Endodermal cell (in vitro differentiated cells): ENCODE data around the gene FOXD1. TPM values are rescaled to one million over a fixed set of nuclear protein-coding genes. Genes with fewer than 3 reads are reported as not detected.
"Not testable (repeated sequence)": the region's sequence is repeated elsewhere in the genome, so short reads cannot be mapped to it uniquely, and the experiment has no call there.

ENCODE experiments used
- DNase-seq: peaks from one replicate; pipeline ENCODE4 v3.0.0-alpha.2; 2017
- H3K27ac ChIP-seq: 2 replicates; pipeline ENCODE4 v1.5.1; 2013; ENCODE audit warnings: mild to moderate bottlenecking, low read depth, low read length, moderate library complexity
- H3K27me3 ChIP-seq: 2 replicates; pipeline ENCODE4 v1.6.1; 2013; ENCODE audit warnings: mild to moderate bottlenecking, low read length, moderate library complexity; ENCODE audit not compliant: insufficient read depth, control insufficient read depth, poor library complexity, severe bottlenecking
- H3K36me3 ChIP-seq: 2 replicates; pipeline ENCODE4 v1.7.0; 2013; ENCODE audit warnings: mild to moderate bottlenecking, low read length, moderate library complexity; ENCODE audit not compliant: control insufficient read depth, insufficient read depth
- H3K4me1 ChIP-seq: one replicate; pipeline ENCODE4 v1.7.0; 2013; ENCODE audit warnings: low read length; ENCODE audit not compliant: control insufficient read depth, insufficient read depth
- H3K4me3 ChIP-seq: 2 replicates; pipeline ENCODE4 v1.5.1; 2013; ENCODE audit warnings: mild to moderate bottlenecking, low read length, moderate library complexity
- H3K9ac ChIP-seq: 2 replicates; pipeline ENCODE4 v1.6.1; 2013; ENCODE audit warnings: mild to moderate bottlenecking, low read length, moderate library complexity; ENCODE audit not compliant: poor library complexity, severe bottlenecking; ENCODE audit errors: extremely low read depth
- H3K9me3 ChIP-seq: 2 replicates; pipeline ENCODE4 v1.6.1; 2013; ENCODE audit warnings: mild to moderate bottlenecking, low read length, moderate library complexity; ENCODE audit not compliant: control insufficient read depth
- H3K27ac Mint-ChIP-seq: 2 replicates; pipeline ENCODE4 v1.8.0; 2020; ENCODE audit warnings: mixed read lengths
- H3K27me3 Mint-ChIP-seq: 2 replicates; pipeline ENCODE4 v1.8.0; 2021; ENCODE audit warnings: mild to moderate bottlenecking, mixed read lengths; ENCODE audit not compliant: insufficient read depth
- H3K36me3 Mint-ChIP-seq: 2 replicates; pipeline ENCODE4 v1.8.0; 2020; ENCODE audit warnings: low read depth, mixed read lengths
- H3K4me1 Mint-ChIP-seq: 2 replicates; pipeline ENCODE4 v1.8.0; 2020; ENCODE audit warnings: mixed read lengths
- H3K4me3 Mint-ChIP-seq: 2 replicates; pipeline ENCODE4 v1.8.0; 2020; ENCODE audit warnings: mild to moderate bottlenecking, moderate library complexity, mixed read lengths
- H3K9me3 Mint-ChIP-seq: 2 replicates; pipeline ENCODE4 v1.8.0; 2020; ENCODE audit warnings: mild to moderate bottlenecking, mixed read lengths
- CTCF ChIP-seq: fragments of 200-600 bp; sonication (generic); conservative IDR thresholded peaks from 2 replicates; pipeline ENCODE4 v1.5.0; 2021; ENCODE audit warnings: antibody characterized with exemption, mild to moderate bottlenecking
- WGBS, 2 experiments: methylation state at CpG; one replicate each; pipeline versions ENCODE4 v1.1.5 to v1.1.7; 2013; ENCODE audit warnings: missing lambda C conversion rate in 2 of 2, mixed read lengths in 1 of 2; ENCODE audit not compliant: insufficient coverage in 1 of 2, insufficient read length in 1 of 2; 5-methylcytosine and 5-hydroxymethylcytosine counted together
- total RNA-seq, 2 donors: library from RNA; stranded (reverse); fragmentation: NEBNext Ultra II Directional in 1 of 2; extraction: Animal tissue kit (Norgen Biotek cat#: 25700) in 1 of 2; gene quantifications; 2 replicates in 1 of 2; 3 replicates in 1 of 2; pipeline ENCODE4 v1.2.1, GENCODE V29; 2021

Gene FOXD1
- total RNA-seq, 2 donors from 2014 or later: 0.29 to 0.59 TPM

DNA sequence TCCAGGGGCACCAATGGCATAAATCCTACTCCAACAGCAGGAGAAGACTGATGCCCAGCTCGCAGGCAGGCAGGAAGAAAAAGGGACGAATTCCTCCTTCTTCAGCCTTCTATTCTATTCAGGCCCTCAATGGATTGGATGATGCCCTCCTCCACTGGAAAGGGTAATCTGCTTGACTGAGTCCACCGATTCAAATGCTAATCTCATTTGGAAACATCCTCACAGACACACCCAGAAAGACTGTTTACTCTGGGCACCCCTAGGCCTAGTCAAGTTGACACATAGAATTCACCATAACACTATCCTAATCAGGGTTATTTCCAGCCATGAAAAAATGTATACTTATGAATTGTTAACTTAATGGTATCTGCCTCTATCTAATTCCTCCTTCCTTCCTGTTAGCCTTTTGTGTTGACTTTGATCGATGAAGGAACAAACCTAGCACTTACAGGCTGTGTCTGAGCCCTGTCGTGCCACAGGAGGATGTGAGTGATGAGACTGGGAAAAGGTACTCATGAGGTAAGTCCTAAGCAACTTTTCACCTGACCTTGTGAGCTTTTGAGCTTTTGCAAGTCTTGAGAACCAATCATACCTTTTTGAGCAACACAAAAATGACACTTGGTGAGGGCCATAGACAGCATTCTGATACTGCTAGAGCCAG is 36.5 kb downstream of the FOXD1 start:
- H3K27ac Mint-ChIP-seq: no peak overlapping the region
- no peak overlapping the region for H3K27ac ChIP-seq
- peaks cover 25% of the 10 kb centered on the region for H3K27me3 Mint-ChIP-seq

GRCh38 chr5:73409927-73410326 is 38.6 kb downstream of the FOXD1 start:
- not testable (repeated sequence) for H3K27ac ChIP-seq, H3K4me1 ChIP-seq, H3K27ac Mint-ChIP-seq, DNase-seq, H3K4me3 Mint-ChIP-seq, H3K4me3 ChIP-seq, H3K4me1 Mint-ChIP-seq, H3K9ac ChIP-seq, H3K27me3 ChIP-seq, H3K9me3 ChIP-seq, H3K36me3 Mint-ChIP-seq, H3K36me3 ChIP-seq, H3K9me3 Mint-ChIP-seq, H3K27me3 Mint-ChIP-seq
- WGBS, 2 experiments: 96% methylated on average over 8 to 17 of the region's 18 CpGs

More for the DNA sequence above, 36.5 kb downstream of the FOXD1 start:
- Histone ChIP-seq H3K4me3 (no peak overlapping the region), H3K9ac (no peak overlapping the region), H3K9me3 (no peaks in the 10 kb centered on the region), H3K27me3 (no peaks in the 10 kb centered on the region), H3K36me3 (no peaks in the 10 kb centered on the region), H3K4me1 (no peaks in the 10 kb centered on the region)
- no peak for TF ChIP-seq CTCF
- DNase-seq: no peak
- peaks cover 5% of the 10 kb centered on the region for H3K4me1 Mint-ChIP-seq
- H3K9me3 Mint-ChIP-seq: no peaks in the 10 kb centered on the region
- H3K4me3 Mint-ChIP-seq: no peak overlapping the region
- H3K36me3 Mint-ChIP-seq: no peaks in the 10 kb centered on the region
- WGBS, 2 experiments: 24 to 39% methylated on average over 3 to 5 of the region's 5 CpGs

GRCh38 chr5:73405691-73406090 is 42.9 kb downstream of the FOXD1 start:
- peaks cover 5% of the 10 kb centered on the region for H3K4me1 Mint-ChIP-seq
- H3K9me3 ChIP-seq: no peaks in the 10 kb centered on the region
- H3K4me1 ChIP-seq: no peaks in the 10 kb centered on the region
- no peak overlapping the region for H3K4me3 ChIP-seq
- DNase-seq: no peak
- no peak for TF ChIP-seq CTCF
- H3K9me3 Mint-ChIP-seq: no peaks in the 10 kb centered on the region
- H3K27me3 ChIP-seq: no peaks in the 10 kb centered on the region
- 80 to 81% methylated on average over 1 of the region's 1 CpG for WGBS, 2 experiments
- H3K9ac ChIP-seq: no peak overlapping the region
- H3K4me3 Mint-ChIP-seq: no peak overlapping the region
- no peak overlapping the region for H3K27ac Mint-ChIP-seq
- no peaks in the 10 kb centered on the region for H3K36me3 ChIP-seq
- no peak overlapping the region for H3K27ac ChIP-seq
- peaks cover 2% of the 10 kb centered on the region for H3K27me3 Mint-ChIP-seq
- H3K36me3 Mint-ChIP-seq: no peaks in the 10 kb centered on the region

- DNase-seq: no peak
- Mint-ChIP-seq H3K4me1 (no peaks in the 10 kb centered on the region), H3K27me3 (peaks cover 7% of the 10 kb centered on the region), H3K4me3 (no peak overlapping the region), H3K36me3 (no peaks in the 10 kb centered on the region), H3K9me3 (no peaks in the 10 kb centered on the region), H3K27ac (no peak overlapping the region)
- Histone ChIP-seq H3K4me1 (no peaks in the 10 kb centered on the region), H3K4me3 (no peak overlapping the region), H3K9me3 (no peaks in the 10 kb centered on the region), H3K27me3 (no peaks in the 10 kb centered on the region), H3K9ac (no peak overlapping the region), H3K36me3 (no peaks in the 10 kb centered on the region), H3K27ac (no peak overlapping the region)
- no peak for TF ChIP-seq CTCF
Measured at GRCh38 chr5:73399775-73400174, 48.8 kb downstream of the FOXD1 start.
